CD14-positive monocyte (primary cell): ENCODE results near the gene ALDH16A1. TPM values are rescaled to one million over a fixed set of nuclear protein-coding genes. Genes with fewer than 3 reads are reported as not detected.

Experiments used
- DNase-seq, 3 donors: peaks; one replicate each; pipeline ENCODE4 v3.0.0-alpha.2; 2011 to 2022
- H2AFZ ChIP-seq: 2 replicates; pipeline ENCODE4 v1.6.0; 2012; ENCODE audit warnings: mild to moderate bottlenecking, low read depth, low read length, inconsistent platforms; ENCODE audit not compliant: insufficient read depth, poor library complexity, severe bottlenecking
- H3K27ac ChIP-seq, 2 donors: 1 replicate in 1 of 2; 2 replicates in 1 of 2; pipeline ENCODE4 v1.5.1; 2012 to 2013; ENCODE audit warnings: low read length in 2 of 2, control low read depth in 1 of 2, inconsistent platforms in 1 of 2, low read depth in 1 of 2, mild to moderate bottlenecking in 1 of 2
- H3K27me3 ChIP-seq, 2 donors: one replicate each; pipeline versions ENCODE4 v1.6.0 to v1.6.1; 2011 to 2013; ENCODE audit warnings: low read length in 2 of 2; ENCODE audit not compliant: control insufficient read depth in 2 of 2, insufficient read depth in 2 of 2
- H3K36me3 ChIP-seq, 2 donors: replicated peaks in 1 of 2; 1 replicate in 1 of 2; 2 replicates in 1 of 2; pipeline versions ENCODE4 v1.5.1 to v1.6.1; 2012 to 2013; ENCODE audit warnings: low read length in 2 of 2, control low read depth in 1 of 2, inconsistent platforms in 1 of 2, mild to moderate bottlenecking in 1 of 2; ENCODE audit not compliant: insufficient read depth in 2 of 2, control insufficient read depth in 1 of 2
- H3K4me1 ChIP-seq, 2 donors: 1 replicate in 1 of 2; 2 replicates in 1 of 2; pipeline versions ENCODE4 v1.5.1 to v1.6.1; 2012 to 2013; ENCODE audit warnings: low read length in 2 of 2, control low read depth in 1 of 2, inconsistent platforms in 1 of 2, mild to moderate bottlenecking in 1 of 2, moderate library complexity in 1 of 2; ENCODE audit not compliant: insufficient read depth in 2 of 2, control insufficient read depth in 1 of 2
- H3K4me2 ChIP-seq: replicated peaks from 2 replicates; pipeline ENCODE3; 2012; ENCODE audit warnings: low read length, moderate library complexity, mild to moderate bottlenecking; ENCODE audit not compliant: poor library complexity, severe bottlenecking; ENCODE audit errors: extremely low read depth
- H3K4me3 ChIP-seq, 3 experiments: fragments of 200-600 bp in 1 of 3; sonication (generic) in 1 of 3; replicated peaks in 1 of 3; 1 replicate in 2 of 3; 2 replicates in 1 of 3; pipeline ENCODE4 v1.5.1; 2011 to 2013; ENCODE audit warnings: low read length in 3 of 3, mild to moderate bottlenecking in 3 of 3, control low read depth in 2 of 3, low read depth in 2 of 3, inconsistent platforms in 1 of 3, moderate library complexity in 1 of 3
- H3K79me2 ChIP-seq: 2 replicates; pipeline ENCODE4 v1.6.0; 2012; ENCODE audit warnings: mild to moderate bottlenecking, control low read depth, inconsistent platforms, low read length, moderate library complexity; ENCODE audit not compliant: insufficient read depth
- H3K9ac ChIP-seq: 2 replicates; pipeline ENCODE4 v1.6.0; 2017; ENCODE audit warnings: low read length, mild to moderate bottlenecking; ENCODE audit not compliant: insufficient read depth, poor library complexity, severe bottlenecking
- H3K9me3 ChIP-seq, 2 donors: replicated peaks in 1 of 2; 1 replicate in 1 of 2; 2 replicates in 1 of 2; pipeline versions ENCODE4 v1.5.1 to v1.6.1; 2012 to 2013; ENCODE audit warnings: low read length in 2 of 2, control low read depth in 1 of 2; ENCODE audit not compliant: control insufficient read depth in 1 of 2, insufficient read depth in 1 of 2
- H4K20me1 ChIP-seq: 2 replicates; pipeline ENCODE4 v1.6.0; 2012; ENCODE audit warnings: mild to moderate bottlenecking, low read length, control low read depth, moderate library complexity; ENCODE audit not compliant: insufficient read depth
- H3K27ac Mint-ChIP-seq, 7 donors: one replicate each; pipeline ENCODE4 v1.8.0; 2020; ENCODE audit warnings: mild to moderate bottlenecking in 7 of 7, mixed read lengths in 7 of 7, moderate library complexity in 6 of 7, inconsistent platforms in 2 of 7
- H3K27me3 Mint-ChIP-seq, 3 donors: one replicate each; pipeline ENCODE4 v1.8.0; 2021 to 2022; ENCODE audit warnings: low read depth in 3 of 3, mild to moderate bottlenecking in 3 of 3, mixed read lengths in 3 of 3, moderate library complexity in 3 of 3, inconsistent platforms in 1 of 3
- H3K36me3 Mint-ChIP-seq, 2 donors: one replicate each; pipeline ENCODE4 v1.8.0; 2020; ENCODE audit warnings: mixed read lengths in 2 of 2, inconsistent platforms in 1 of 2, mild to moderate bottlenecking in 1 of 2
- H3K4me1 Mint-ChIP-seq: one replicate; pipeline ENCODE4 v1.8.0; 2020; ENCODE audit warnings: mild to moderate bottlenecking, mixed read lengths
- H3K4me3 Mint-ChIP-seq, 2 donors: one replicate each; pipeline ENCODE4 v1.8.0; 2020; ENCODE audit warnings: mild to moderate bottlenecking in 2 of 2, mixed read lengths in 2 of 2, moderate library complexity in 1 of 2
- H3K9me3 Mint-ChIP-seq, 7 donors: one replicate each; pipeline ENCODE4 v1.8.0; 2020 to 2022; ENCODE audit warnings: mixed read lengths in 7 of 7, mild to moderate bottlenecking in 6 of 7, moderate library complexity in 6 of 7, inconsistent platforms in 2 of 7
- WGBS: methylation state at CpG from one replicate; pipeline ENCODE4 v1.1.5; 2013; ENCODE audit warnings: missing lambda C conversion rate; ENCODE audit not compliant: insufficient coverage; 5-methylcytosine and 5-hydroxymethylcytosine counted together
- intact Hi-C, 2 donors: fragments of 100-400 bp; cut with micrococcal nuclease; formaldehyde crosslinking; loops; one replicate each; pipeline versions ENCODE4 v1.15.0 to v1.15.1; 2023
- polyA plus RNA-seq, 3 donors: library from polyadenylated mRNA; depleted of rRNA in 1 of 3; unstranded in 2 of 3; stranded (reverse) in 1 of 3; fragments of 300-500 nt in 2 of 3; fragments of >200 nt in 1 of 3; fragmentation: Illumina TruSeq in 2 of 3; gene quantifications; 1 replicate in 2 of 3; 2 replicates in 1 of 3; pipeline ENCODE4 v1.2.3, GENCODE V29; 2012 to 2021
- TF ChIP-seq, protein P1 (sequence below): fragments of 200-600 bp; IDR thresholded peaks from one replicate; pipeline ENCODE4 v1.8.0; 2022; ENCODE audit warnings: antibody characterized with exemption, mild to moderate bottlenecking

The ALDH16A1 gene
- polyA plus RNA-seq, 3 donors, result 30.8 to 39.5 (median 31.2) TPM

DNA sequence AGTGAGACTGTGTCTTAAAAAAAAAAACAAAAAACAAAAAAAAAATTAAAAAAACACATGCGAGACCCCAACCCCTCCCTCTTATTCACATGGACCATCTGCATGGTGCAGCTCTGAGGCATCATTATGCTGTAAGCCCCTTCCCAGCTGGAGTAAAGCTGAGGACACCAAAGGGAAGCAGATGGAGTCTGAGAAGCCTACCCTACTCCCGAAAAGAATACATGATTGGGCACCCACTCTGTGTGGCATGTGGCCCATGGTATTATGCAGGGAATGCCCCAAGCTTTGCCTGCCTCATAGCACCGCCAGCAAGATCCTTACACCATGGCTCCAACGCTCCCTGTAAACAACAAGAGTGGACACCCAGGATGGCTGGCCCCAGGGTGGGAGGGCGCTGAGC is 34.5 kb upstream of the ALDH16A1 start:
- Mint-ChIP-seq H3K27me3 (peaks cover 50 to 56% (median 52%) of the 10 kb centered on the region in 3 donors), H3K36me3 (peaks cover 0 to 16% of the 10 kb centered on the region in 2 donors), H3K4me1 (peaks cover 31% of the 10 kb centered on the region), H3K9me3 (peaks cover 0 to 12% (median 7%) of the 10 kb centered on the region in 7 donors), H3K4me3 (no peak overlapping the region), H3K27ac (no peak overlapping the region)
- Histone ChIP-seq H3K9me3 (peaks cover 0 to 14% of the 10 kb centered on the region in 2 donors), H3K79me2 (no peaks in the 10 kb centered on the region), H4K20me1 (no peaks in the 10 kb centered on the region), H3K4me1 (peaks cover 13 to 19% of the 10 kb centered on the region in 2 donors), H3K4me3 (no peak overlapping the region), H3K9ac (no peak overlapping the region), H3K27me3 (peaks cover 37 to 43% of the 10 kb centered on the region in 2 donors), H3K4me2 (no peak overlapping the region), H3K36me3 (no peaks in the 10 kb centered on the region), H3K27ac (no peak overlapping the region), H2AFZ (no peak overlapping the region)
- TF ChIP-seq, protein P1, sequence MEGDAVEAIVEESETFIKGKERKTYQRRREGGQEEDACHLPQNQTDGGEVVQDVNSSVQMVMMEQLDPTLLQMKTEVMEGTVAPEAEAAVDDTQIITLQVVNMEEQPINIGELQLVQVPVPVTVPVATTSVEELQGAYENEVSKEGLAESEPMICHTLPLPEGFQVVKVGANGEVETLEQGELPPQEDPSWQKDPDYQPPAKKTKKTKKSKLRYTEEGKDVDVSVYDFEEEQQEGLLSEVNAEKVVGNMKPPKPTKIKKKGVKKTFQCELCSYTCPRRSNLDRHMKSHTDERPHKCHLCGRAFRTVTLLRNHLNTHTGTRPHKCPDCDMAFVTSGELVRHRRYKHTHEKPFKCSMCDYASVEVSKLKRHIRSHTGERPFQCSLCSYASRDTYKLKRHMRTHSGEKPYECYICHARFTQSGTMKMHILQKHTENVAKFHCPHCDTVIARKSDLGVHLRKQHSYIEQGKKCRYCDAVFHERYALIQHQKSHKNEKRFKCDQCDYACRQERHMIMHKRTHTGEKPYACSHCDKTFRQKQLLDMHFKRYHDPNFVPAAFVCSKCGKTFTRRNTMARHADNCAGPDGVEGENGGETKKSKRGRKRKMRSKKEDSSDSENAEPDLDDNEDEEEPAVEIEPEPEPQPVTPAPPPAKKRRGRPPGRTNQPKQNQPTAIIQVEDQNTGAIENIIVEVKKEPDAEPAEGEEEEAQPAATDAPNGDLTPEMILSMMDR, result no peak
- DNase-seq, result no peak
- WGBS, result 86% methylated on average over 1 of the region's 5 CpGs
- intact Hi-C loops, result no loop called here

DNA sequence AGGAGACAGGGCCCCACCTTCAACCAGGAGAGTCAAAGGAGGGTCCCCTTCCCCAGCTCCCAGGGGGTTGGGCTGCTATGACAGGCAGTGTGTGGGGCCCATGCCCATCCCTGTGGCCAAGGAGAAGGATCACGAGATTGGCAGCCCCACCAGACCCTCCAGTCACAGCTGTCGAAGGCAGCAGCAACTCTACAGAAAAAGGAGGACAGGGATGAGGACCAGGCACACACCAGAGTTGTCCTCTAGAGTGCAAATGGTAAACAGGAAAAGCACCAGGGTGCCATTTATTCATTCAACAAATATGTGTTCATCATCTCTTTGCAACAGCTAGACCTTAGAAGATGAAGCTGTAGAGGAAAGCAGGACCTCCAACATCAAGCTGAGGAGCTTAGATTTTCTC is 33.9 kb upstream of the ALDH16A1 start:
- TF ChIP-seq, protein P1, result no peak
- Histone ChIP-seq H3K4me3 (no peak overlapping the region), H3K27me3 (peaks cover 42 to 49% of the 10 kb centered on the region in 2 donors), H3K4me2 (no peak overlapping the region), H3K4me1 (peaks cover 13 to 21% of the 10 kb centered on the region in 2 donors), H3K27ac (no peak overlapping the region), H3K79me2 (no peaks in the 10 kb centered on the region), H3K9ac (no peak overlapping the region), H4K20me1 (no peaks in the 10 kb centered on the region), H3K9me3 (peaks cover 0 to 18% of the 10 kb centered on the region in 2 donors), H3K36me3 (no peaks in the 10 kb centered on the region), H2AFZ (no peak overlapping the region)
- Mint-ChIP-seq H3K9me3 (peaks cover 0 to 13% (median 7%) of the 10 kb centered on the region in 7 donors), H3K27me3 (peaks cover 55 to 62% (median 59%) of the 10 kb centered on the region in 3 donors), H3K36me3 (peaks cover 0 to 20% of the 10 kb centered on the region in 2 donors), H3K4me1 (peaks cover 35% of the 10 kb centered on the region), H3K4me3 (peak overlapping the region in 1 of 2 donors; percentile 90), H3K27ac (no peak overlapping the region)
- DNase-seq, result no peak
- no CpG with 5 or more reads among the region's 2 CpGs for WGBS
- intact Hi-C loops, result no loop called here
